VCaP (cell line): ENCODE data around the gene SLC30A7.
"Not testable (repeated sequence)": the region's sequence is repeated elsewhere in the genome, so short reads cannot be mapped to it uniquely, and the experiment has no call there.

Source experiments
- H3K27ac ChIP-seq: fragments of 450-650 bp; 2 replicates; pipeline ENCODE4 v1.5.1; 2017
- CTCF ChIP-seq: fragments of 450-650 bp; conservative IDR thresholded peaks from 2 replicates; pipeline ENCODE4 v1.5.1; 2017; ENCODE audit warnings: mild to moderate bottlenecking, moderate library complexity

SLC30A7 gene

GRCh38 chr1:100928128-100928527 lies 32.2 kb downstream of the SLC30A7 start:
- no peak for TF ChIP-seq CTCF
- no peak overlapping the region for H3K27ac ChIP-seq

GRCh38 chr1:100930494-100930893 lies 34.6 kb downstream of the SLC30A7 start:
- H3K27ac ChIP-seq: no peak overlapping the region
- TF ChIP-seq CTCF: no peak

GRCh38 chr1:100931716-100932115 lies 35.8 kb downstream of the SLC30A7 start:
- no peak overlapping the region for H3K27ac ChIP-seq
- TF ChIP-seq CTCF: no peak

- not testable (repeated sequence) for H3K27ac ChIP-seq
These were observed 37.7 kb downstream of the SLC30A7 start for GRCh38 chr1:100933555-100933954.

GRCh38 chr1:100936194-100936967 lies 40.5 kb downstream of the SLC30A7 start:
- no peak overlapping the region for H3K27ac ChIP-seq
- no peak for TF ChIP-seq CTCF

GRCh38 chr1:100941098-100941527 lies 45.2 kb downstream of the SLC30A7 start:
- H3K27ac ChIP-seq: no peak overlapping the region
- no peak for TF ChIP-seq CTCF

- no peak overlapping the region for H3K27ac ChIP-seq
- TF ChIP-seq CTCF: no peak
These were observed 45.8 kb downstream of the SLC30A7 start for GRCh38 chr1:100941580-100942216.
